Loucy (cell line): Measurements from ENCODE around the gene NELFA.

ENCODE experiments used
- H2AFZ ChIP-seq: fragments of 200-600 bp; sonication (generic); 2 replicates; pipeline ENCODE4 v1.6.0; 2016; ENCODE audit warnings: antibody characterized with exemption, mild to moderate bottlenecking, low read length, moderate library complexity
- H3F3A ChIP-seq: fragments of 200-600 bp; 2 replicates; pipeline ENCODE4 v1.6.0; 2016; ENCODE audit warnings: antibody characterized with exemption, low read depth, mild to moderate bottlenecking
- H3K27me3 ChIP-seq: fragments of 200-600 bp; sonication (generic); 2 replicates; pipeline ENCODE4 v1.6.1; 2014; ENCODE audit warnings: low read length, mild to moderate bottlenecking; ENCODE audit not compliant: insufficient read depth, poor library complexity, severe bottlenecking
- H3K36me3 ChIP-seq: fragments of 200-600 bp; sonication (generic); 2 replicates; pipeline ENCODE4 v1.6.1; 2016; ENCODE audit warnings: low read length; ENCODE audit not compliant: insufficient read depth
- H3K4me1 ChIP-seq: fragments of 200-600 bp; sonication (generic); 2 replicates; pipeline ENCODE4 v1.5.1; 2014; ENCODE audit warnings: low read length, mild to moderate bottlenecking; ENCODE audit not compliant: insufficient read depth, poor library complexity, severe bottlenecking
- H3K4me2 ChIP-seq: fragments of 200-600 bp; sonication (generic); 2 replicates; pipeline ENCODE4 v1.6.0; 2014; ENCODE audit warnings: antibody characterized with exemption, low read length, low read depth, mild to moderate bottlenecking; ENCODE audit not compliant: poor library complexity, severe bottlenecking
- H3K4me3 ChIP-seq: fragments of 200-600 bp; sonication (generic); 2 replicates; pipeline ENCODE4 v1.5.1; 2014; ENCODE audit warnings: low read length, mild to moderate bottlenecking, mixed read lengths; ENCODE audit not compliant: poor library complexity, severe bottlenecking
- H3K79me2 ChIP-seq: fragments of 200-600 bp; sonication (generic); 2 replicates; pipeline ENCODE4 v1.6.1; 2014; ENCODE audit warnings: low read length; ENCODE audit not compliant: insufficient read depth
- H3K9ac ChIP-seq: fragments of 200-600 bp; sonication (generic); 2 replicates; pipeline ENCODE4 v1.6.0; 2014; ENCODE audit warnings: mild to moderate bottlenecking, low read depth, low read length, moderate library complexity; ENCODE audit not compliant: poor library complexity, severe bottlenecking
- H3K9me2 ChIP-seq: fragments of 200-600 bp; sonication (generic); replicated peaks from 2 replicates; pipeline ENCODE4 v1.6.1; 2016; ENCODE audit warnings: low read depth, low read length, mixed read lengths
- H3K9me3 ChIP-seq: fragments of 200-600 bp; sonication (generic); 2 replicates; pipeline ENCODE4 v1.6.1; 2014; ENCODE audit warnings: mild to moderate bottlenecking, antibody characterized with exemption, low read length, low read depth; ENCODE audit not compliant: insufficient read depth
- H4K20me1 ChIP-seq: fragments of 200-600 bp; sonication (generic); 2 replicates; pipeline ENCODE4 v1.6.0; 2014; ENCODE audit warnings: antibody characterized with exemption, low read length, mild to moderate bottlenecking; ENCODE audit not compliant: insufficient read depth, poor library complexity, severe bottlenecking
- EZH2phosphoT487 ChIP-seq: fragments of 200-600 bp; IDR thresholded peaks from 2 replicates; pipeline ENCODE4 v1.6.1; 2018; ENCODE audit warnings: antibody characterized with exemption, mild to moderate bottlenecking, moderate library complexity, borderline replicate concordance
- TF ChIP-seq, protein P1 (sequence below): fragments of 200-600 bp; sonication (generic); conservative IDR thresholded peaks from 2 replicates; pipeline ENCODE4 v1.5.1; 2014; ENCODE audit warnings: mild to moderate bottlenecking, antibody characterized with exemption, low read length

NELFA gene

GRCh38 chr4:1968686-1969295 lies 40.0 kb downstream of the NELFA start:
- no peaks in the 10 kb centered on the region for H3F3A ChIP-seq
- no peak overlapping the region for H3K4me3 ChIP-seq
- H3K9ac ChIP-seq, result no peak overlapping the region
- peaks cover 88% of the 10 kb centered on the region for H3K36me3 ChIP-seq
- H3K9me3 ChIP-seq, result no peaks in the 10 kb centered on the region
- no peak for TF ChIP-seq EZH2phosphoT487
- TF ChIP-seq, protein P1, sequence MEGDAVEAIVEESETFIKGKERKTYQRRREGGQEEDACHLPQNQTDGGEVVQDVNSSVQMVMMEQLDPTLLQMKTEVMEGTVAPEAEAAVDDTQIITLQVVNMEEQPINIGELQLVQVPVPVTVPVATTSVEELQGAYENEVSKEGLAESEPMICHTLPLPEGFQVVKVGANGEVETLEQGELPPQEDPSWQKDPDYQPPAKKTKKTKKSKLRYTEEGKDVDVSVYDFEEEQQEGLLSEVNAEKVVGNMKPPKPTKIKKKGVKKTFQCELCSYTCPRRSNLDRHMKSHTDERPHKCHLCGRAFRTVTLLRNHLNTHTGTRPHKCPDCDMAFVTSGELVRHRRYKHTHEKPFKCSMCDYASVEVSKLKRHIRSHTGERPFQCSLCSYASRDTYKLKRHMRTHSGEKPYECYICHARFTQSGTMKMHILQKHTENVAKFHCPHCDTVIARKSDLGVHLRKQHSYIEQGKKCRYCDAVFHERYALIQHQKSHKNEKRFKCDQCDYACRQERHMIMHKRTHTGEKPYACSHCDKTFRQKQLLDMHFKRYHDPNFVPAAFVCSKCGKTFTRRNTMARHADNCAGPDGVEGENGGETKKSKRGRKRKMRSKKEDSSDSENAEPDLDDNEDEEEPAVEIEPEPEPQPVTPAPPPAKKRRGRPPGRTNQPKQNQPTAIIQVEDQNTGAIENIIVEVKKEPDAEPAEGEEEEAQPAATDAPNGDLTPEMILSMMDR, result no peak
- H3K4me2 ChIP-seq, result no peak overlapping the region
- no peaks in the 10 kb centered on the region for H3K27me3 ChIP-seq
- no peaks in the 10 kb centered on the region for H3K9me2 ChIP-seq
- no peaks in the 10 kb centered on the region for H3K79me2 ChIP-seq
- no peaks in the 10 kb centered on the region for H3K4me1 ChIP-seq
- no peaks in the 10 kb centered on the region for H4K20me1 ChIP-seq
- H2AFZ ChIP-seq, result no peak overlapping the region

DNA sequence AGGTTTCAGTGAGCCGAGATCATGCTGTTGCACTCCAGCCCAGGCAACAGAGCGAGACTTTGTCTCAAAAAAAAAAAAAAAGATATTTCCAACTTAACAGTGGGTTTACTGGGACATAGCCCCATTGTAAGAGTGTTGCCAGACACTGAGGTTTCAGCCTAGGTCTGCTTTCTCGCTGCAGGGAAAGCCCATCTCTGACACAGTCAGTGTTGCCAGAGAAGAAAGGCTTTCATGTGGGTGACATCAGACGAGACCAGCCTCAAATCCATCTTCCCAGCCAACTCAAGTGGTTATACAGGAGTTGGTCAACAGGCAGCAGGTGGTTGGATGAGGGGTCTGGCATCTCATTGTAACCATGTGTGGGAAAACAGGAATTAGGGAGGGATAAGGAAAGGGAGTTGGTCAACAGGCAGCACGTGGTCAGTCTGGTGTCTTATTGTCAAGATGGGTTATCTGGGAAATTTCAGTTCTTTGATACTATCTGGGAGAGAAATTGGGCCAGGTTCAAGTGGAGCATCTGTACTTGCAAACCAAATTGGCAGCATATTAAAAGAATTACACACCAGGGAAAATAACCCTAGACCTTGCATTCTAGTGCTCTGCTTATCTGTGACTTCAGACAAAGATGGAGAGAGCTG lies 41.1 kb downstream of the NELFA start:
- no peaks in the 10 kb centered on the region for H3K27me3 ChIP-seq
- H3K4me3 ChIP-seq, result no peak overlapping the region
- no peaks in the 10 kb centered on the region for H3K9me2 ChIP-seq
- no peaks in the 10 kb centered on the region for H3K4me1 ChIP-seq
- H3K4me2 ChIP-seq, result no peak overlapping the region
- H3K79me2 ChIP-seq, result no peaks in the 10 kb centered on the region
- H4K20me1 ChIP-seq, result no peaks in the 10 kb centered on the region
- no peak for TF ChIP-seq EZH2phosphoT487
- TF ChIP-seq, protein P1, result no peak
- H2AFZ ChIP-seq, result no peak overlapping the region
- H3K36me3 ChIP-seq, result peaks cover 88% of the 10 kb centered on the region
- H3F3A ChIP-seq, result no peaks in the 10 kb centered on the region
- no peak overlapping the region for H3K9ac ChIP-seq
- H3K9me3 ChIP-seq, result no peaks in the 10 kb centered on the region

GRCh38 chr4:1964971-1965370 lies 43.8 kb downstream of the NELFA start:
- H4K20me1 ChIP-seq, result no peaks in the 10 kb centered on the region
- H3K4me2 ChIP-seq, result no peak overlapping the region
- H3K27me3 ChIP-seq, result no peaks in the 10 kb centered on the region
- H3K9ac ChIP-seq, result no peak overlapping the region
- TF ChIP-seq EZH2phosphoT487, result no peak
- TF ChIP-seq, protein P1, result no peak
- H3K9me2 ChIP-seq, result no peaks in the 10 kb centered on the region
- no peaks in the 10 kb centered on the region for H3K4me1 ChIP-seq
- H3K79me2 ChIP-seq, result no peaks in the 10 kb centered on the region
- no peak overlapping the region for H3K4me3 ChIP-seq
- no peaks in the 10 kb centered on the region for H3F3A ChIP-seq
- peaks cover 89% of the 10 kb centered on the region for H3K36me3 ChIP-seq
- no peaks in the 10 kb centered on the region for H3K9me3 ChIP-seq
- no peak overlapping the region for H2AFZ ChIP-seq
